ENCODE results near the gene DNASE1L3.
"Not testable (repeated sequence)": the region's sequence is repeated elsewhere in the genome, so short reads cannot be mapped to it uniquely, and the experiment has no call there.

The DNASE1L3 gene

DNA sequence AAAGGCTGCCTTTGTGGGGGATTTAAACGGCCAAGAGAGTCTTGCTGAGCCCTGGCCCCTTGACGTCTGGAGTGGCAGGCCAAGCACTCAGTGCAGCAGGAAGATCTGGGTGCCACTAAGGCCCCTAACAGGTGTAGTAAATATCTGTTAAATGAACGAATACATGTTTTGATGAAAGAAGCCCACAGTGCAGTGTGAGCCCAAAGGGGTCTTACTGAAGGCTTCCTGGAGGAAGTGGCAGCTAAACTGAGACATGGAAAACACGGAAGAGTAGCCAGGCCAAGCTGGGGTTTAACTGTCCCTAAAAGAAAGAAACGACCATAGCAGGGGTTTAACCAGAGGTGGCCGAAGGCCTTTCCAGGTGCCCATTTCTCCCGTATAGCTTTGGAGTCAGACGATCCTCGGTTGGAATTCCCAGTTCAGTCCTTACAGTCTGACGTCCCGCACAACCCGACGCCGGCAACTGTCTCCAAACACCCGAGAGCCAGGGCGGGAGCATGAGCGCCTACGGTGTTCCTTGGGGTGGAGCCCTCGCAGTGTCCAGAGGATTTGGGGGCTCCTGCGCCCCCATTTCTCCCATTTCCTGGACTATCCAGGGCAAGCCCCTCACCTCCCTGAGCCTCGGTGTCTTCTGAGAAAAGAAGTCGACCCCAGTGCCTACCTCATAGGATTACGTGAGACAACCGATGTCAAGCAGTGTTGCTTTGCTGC lies 25.9 kb upstream of the DNASE1L3 start:
- DNase-seq (ENCODE audit: low read depth): no peak

DNA sequence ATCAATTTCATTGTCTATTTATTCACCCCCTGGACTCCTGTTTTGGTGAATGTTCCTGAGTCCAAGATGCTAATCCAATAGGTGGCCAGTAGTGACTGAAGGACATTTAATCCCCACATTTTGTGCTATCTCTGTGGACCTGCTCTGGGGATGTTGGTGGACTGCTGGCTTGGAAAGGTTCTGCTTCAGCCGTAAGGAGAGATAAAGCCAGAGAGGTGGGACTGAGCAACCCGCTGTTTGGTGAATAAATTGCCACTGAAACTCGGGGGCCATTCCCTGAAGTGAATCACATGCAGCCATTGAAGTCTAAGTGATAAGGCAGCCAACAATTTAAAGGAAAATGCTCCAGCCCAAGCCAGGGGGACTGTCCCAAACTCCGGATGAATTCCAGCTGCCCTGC lies 25.2 kb upstream of the DNASE1L3 start:
- DNase-seq (ENCODE audit: low read depth): no peak

DNA sequence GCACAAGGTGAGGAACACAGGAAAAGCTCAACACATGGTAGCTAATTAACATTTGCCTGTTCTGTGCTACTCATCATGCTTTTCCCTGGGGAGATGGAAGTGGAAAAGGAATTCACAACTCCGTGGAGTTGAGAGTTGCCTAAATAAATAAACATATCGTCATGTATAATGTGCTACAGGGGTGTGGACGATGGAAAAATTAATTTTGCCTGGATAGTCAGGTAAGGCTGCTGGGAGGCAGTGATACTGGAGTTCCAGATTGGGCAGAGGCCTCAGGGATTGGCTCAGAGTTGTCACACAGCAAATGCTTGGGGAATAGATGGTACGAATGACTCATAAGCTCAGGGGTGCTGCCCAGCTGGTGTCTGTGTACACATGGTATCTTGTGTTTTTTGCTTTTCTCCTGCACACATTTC lies 23.8 kb upstream of the DNASE1L3 start:
- no peak for DNase-seq (ENCODE audit: low read depth)

DNA sequence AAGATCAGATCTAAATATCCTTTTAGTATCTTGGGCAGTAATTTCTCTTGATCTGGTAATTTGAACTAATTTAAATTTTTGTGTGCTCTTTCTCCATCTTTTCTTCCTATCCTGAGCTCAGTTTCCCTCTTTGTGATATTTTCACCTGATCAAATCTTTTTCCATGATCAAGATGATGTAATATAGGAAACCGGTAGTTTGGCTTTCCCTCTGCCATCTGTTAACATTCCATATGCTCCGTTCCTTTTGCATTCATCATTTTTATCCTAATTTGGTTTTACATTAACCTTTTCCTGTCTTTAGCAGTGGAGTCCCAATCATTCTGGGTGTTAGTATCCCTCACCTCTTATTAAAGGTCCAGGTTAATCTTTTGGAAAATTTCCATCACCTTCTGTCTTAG lies 20.9 kb upstream of the DNASE1L3 start:
- no peak for DNase-seq (ENCODE audit: low read depth)

DNA sequence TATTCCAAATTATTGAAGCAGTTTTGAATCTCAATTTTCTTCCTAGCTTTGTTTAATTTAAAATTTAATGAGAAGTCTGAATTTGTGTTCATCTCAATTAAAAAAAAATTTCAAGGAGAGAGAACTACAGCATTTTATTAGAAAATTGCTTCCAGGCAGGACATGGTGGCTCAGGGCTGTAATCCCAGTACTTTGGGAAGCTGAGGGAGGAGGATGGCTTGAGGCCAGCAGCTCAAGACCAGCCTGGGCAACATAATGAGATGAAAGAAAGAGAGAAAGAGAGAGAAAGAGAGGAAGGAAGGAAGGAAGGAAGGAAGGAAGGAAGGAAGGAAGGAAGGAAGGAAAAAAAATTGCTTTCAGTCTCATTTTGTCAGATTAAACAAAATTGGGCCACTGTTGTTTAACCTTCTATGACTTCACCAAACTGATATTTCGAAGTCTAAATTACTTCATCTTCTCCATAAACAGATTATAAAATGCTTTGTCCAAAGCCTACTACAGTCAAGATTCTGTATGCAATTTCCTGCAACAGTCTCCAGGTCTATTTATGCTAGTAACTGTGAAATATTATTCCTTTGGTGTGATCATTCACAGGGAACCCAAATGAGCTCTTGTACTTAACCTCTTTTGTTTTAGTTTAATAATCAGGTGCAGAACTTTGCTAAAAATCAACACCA lies 20.2 kb upstream of the DNASE1L3 start:
- DNase-seq (ENCODE audit: low read depth): no peak

DNA sequence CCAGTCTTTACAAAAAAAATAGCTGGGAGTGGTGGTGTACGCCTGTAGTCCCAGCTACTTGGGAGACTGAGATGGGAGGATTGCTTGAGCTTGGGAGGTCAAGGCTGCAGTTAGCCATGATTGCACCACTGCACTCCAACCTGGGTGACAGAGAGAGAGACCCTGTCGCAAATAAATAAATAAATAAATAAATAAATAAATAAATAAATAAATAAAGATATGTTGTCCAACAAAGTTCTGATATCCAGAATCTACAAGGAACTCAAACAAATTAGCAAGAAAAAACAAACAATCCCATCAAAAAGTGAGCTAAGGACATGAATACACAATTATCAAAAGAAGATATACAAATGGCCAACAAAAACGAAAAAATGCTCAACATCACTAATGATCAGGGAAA lies 17.2 kb upstream of the DNASE1L3 start:
- not testable (repeated sequence) for DNase-seq (ENCODE audit: low read depth)

DNA sequence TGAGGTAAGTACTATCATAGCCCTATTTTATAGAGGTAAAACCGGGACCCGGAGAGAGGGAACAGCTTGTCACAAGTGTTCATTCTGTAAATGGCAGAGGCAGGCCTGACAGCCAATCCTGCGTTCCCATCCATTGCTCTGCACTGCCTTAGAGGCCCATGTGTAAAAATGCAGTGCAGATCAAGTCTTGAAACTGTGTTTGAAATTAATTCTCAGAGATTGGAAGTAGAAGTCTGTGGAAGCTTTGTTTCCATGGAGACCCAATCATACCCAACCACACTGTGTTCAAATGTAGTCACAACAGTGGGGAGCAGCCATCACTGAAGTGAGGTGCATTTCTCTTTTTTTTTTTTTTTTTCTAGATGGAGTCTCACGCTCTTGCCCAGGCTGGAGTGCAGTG lies 13.1 kb upstream of the DNASE1L3 start:
- DNase-seq (ENCODE audit: low read depth): no peak

DNA sequence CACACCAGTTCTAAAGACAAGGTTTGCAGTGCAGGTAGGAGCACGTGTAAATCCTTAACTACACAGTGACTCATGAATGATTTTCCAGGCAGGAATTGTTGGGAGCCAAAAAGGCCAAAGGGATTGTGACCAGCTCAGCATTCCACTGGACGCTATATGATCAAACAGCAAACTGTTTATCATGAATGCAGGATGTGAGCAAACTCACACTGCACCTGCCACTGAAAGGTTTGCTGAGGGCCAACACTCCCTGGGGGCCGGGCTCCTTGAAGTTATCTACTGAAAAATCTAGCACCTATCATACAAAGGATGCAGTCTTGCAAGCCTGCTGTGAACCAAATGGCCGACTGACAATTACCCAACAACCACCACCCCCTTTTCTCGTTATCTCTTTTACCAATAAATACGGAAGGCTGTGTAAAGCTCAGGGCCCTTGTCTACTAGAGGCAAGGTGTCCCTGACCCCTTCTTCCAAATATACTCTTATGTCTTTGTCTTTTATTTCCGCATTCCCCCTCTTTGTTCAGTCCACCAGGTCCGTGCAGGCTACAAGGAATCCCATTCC lies 11.5 kb upstream of the DNASE1L3 start:
- no peak for DNase-seq (ENCODE audit: low read depth)

DNA sequence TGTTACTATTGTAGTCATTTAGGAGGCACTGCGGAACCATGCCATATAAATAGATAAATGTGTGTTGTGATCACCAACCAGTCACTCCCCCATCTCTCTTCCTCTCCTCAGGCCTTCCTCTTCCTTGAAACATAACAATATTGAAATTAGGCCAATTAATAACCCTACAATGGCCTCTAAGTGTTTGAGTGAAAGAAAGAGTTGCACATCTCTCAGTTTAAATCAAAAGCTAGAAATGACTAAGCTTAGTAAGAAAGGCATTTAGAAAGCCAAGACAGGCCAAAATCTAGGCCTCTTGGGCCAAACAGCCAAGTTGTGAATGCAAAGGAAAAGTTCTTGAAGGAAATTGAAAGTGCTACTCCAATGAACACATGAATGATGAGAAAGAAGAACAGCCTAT lies 8.1 kb upstream of the DNASE1L3 start:
- no peak for DNase-seq (ENCODE audit: low read depth)

DNA sequence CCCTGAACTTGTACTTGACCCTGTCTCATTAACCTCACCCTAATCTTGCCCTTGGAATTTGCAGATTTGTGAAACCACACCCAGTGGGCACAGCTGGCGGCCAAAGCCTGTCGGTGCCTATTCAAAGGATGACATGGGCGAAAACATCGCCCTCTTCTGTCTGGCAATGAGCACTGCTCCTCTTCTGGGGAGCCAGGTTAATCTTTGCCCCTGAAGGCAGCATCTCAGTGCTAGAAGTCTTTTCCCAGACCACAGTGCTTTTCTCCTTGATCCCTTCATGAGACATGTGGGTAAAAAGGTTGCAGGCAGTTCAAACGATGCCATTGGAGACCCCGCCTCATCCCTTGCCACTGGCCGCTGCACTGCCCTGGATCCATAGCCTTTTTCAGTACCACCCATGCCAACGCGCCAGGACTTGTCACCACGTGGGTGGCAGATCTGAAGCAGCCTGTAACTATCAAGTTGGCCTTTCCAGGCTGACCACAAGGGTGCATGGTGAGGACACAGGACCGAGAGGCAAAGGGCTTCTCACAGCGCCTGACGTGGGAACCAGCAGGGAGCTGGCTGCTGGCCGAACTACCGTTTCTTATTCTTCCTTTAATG lies 6.5 kb upstream of the DNASE1L3 start:
- peak; percentile 33 for DNase-seq (ENCODE audit: low read depth)

DNA sequence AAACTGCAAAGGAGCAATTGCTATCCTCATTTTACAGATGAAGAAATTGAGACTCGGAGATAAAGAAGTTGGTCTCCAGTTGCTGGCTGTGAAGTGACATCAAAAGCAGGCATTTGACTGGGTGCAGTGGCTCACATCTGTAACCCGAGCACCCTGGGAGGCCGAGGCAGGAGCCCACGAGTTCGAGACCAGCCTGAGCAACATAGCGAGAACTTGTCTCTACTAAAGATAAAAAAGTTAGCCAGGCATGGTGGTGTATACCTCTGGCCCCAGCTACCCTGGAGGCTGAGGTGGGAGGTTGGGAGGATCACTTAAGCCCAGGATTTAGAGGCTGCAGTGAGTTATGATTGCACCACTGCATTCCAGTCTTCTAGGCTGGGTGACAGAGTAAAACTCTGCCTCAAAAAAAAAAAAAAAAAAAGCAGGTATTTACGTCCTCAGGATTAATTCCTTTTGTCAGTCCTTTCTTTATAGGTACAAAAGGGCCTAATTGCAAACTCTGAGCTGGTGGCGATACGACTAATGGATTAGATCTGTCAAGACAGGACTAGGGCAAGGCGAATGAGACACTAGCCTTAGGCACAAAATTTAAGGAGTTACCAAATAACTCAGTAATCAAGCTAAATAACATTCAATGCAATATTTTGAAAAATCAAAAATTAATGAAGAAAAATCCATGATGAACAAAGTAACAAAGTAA lies 5.9 kb upstream of the DNASE1L3 start:
- DNase-seq (ENCODE audit: low read depth): no peak

DNA sequence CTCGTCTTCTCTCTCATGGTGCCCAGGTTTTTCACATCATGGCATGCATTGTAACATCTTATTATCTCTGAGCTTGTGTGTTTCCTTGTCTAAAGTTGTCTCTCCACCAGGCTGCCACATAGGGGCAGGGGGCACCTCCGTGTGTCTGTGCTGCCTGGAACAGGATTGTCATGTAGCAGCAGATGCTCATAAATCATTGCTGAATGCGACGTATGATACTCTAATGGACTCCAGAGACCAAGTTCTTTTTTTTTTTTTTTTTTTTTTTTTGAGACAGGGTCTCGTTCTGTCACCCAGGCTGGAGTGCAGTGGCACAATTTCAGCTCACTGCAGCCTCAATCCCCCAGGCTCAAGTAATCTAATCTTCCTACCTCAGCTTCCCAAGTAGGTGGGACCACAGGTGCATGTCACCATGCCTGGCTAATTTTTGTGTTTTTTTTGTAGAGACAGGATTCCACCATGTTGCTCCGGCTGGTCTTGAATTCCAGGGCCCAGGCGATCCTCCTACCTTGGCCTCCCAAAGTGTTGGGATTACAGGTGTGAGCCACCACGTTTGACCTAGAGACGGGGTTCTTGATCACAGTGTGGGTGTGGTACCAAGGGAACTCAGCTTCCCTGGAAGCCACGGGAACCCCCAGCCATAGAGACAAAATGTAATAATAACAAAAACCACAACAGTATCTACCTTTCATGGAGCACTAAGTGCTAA lies 4.7 kb upstream of the DNASE1L3 start:
- DNase-seq (ENCODE audit: low read depth): no peak

DNA sequence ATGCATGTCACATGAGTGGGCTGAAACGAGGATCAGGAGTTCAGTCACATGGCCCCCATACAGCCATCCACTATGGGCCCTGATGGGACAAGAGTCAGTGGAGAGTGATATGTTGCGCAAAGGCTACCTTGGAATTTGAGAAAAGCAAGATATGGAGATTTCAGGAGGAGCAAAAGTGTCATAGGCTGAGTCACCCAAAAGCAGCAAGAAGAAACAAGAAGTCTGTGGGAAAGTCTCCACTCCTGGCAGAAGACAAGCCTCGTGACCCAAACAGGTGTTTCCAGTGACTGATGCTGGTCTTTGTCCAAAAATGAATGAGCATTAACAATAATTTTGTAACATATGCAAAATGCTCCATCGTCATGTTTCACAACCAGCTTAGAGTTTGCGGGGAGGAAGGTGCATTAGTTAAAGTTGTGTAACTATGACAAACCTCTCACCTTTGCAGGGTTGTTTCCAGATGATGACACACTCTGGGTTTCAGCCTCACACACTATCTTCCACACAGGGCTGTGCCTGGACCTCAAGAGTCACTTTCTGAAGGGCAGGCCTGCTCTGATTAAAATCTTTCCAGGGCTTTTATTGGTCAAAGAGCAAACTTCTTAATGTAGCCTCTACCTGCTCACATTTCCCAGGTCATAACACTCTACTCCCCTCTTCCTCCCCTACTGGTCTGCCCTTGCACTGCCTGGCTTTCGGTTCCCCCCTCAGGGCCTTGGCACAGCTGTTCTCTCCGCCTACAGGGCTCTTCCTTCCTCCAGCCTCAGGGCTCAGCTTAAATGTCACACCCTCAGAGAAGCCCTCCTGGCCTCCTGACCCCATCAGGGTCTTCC lies 3.9 kb upstream of the DNASE1L3 start:
- DNase-seq (ENCODE audit: low read depth): no peak

DNA sequence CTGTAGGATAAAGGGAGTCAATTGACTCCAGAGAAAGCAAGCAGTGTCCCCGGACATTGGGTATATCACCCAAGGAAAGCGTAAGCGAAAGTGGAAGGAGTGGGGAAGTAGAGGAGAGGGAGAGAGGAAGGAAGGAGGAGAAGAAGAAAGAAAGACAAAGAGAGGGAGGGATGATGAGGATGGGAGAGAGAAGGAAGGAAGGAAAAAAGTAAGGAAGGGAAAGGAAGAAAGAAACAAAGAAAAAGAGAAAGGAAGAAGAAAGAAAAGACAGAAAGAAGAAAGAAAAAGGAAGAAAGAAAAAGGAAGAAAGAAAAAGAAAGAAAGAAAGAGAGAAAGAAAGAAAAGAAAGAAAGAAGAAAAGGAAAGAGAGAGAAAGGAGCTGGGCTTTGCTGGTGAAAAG lies 839 bp downstream of the DNASE1L3 start:
- DNase-seq (ENCODE audit: low read depth): no peak

DNA sequence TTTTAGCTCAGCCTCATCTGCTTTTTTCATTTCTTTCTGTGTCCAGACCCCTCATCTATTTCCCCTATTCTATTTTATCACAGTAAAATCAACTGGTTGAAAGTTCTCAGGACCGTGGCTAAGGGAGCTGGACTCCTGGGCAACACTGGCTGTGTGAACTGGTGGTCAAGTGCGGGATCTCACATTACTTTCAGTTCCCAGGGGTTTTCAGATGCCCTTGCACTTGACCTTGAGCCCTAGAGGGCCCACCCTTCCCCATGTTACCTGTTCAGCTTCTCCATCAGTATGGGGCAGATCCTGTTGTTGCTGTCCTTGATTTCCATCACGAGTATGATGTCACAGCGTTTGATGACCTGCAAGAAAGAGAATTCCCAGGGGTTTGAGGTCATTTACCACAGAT lies 2.8 kb downstream of the DNASE1L3 start:
- no peak for DNase-seq (ENCODE audit: low read depth)

DNA sequence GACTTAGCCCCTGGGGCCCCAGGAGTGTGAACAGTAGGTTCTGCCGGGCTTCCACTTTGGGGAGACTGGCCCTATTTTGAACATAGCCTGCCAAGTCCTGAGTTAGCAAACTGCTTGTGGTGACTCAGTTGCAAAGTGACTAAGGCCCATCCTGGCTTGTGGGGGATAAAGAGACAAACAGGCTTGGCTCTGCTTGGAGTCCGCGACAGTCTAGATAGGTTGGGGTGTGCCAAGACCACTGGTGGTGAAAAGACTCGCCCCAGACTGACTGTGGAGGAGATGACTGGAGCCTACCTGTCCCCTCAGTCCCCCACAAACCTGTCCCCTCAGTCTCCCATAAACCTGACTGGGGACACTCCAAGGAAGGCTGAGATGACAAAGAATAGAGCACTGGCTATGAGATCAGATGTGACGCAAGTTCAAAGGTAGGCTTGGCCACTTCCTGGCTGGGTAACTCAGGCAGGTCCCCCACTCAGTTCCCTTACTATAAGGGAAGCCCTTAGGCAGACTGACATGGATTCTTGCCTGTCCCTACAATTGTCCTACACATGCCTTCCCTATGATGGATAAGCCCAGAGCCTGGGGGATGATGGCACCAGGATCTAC lies 4.3 kb downstream of the DNASE1L3 start:
- DNase-seq (ENCODE audit: low read depth): no peak

DNA sequence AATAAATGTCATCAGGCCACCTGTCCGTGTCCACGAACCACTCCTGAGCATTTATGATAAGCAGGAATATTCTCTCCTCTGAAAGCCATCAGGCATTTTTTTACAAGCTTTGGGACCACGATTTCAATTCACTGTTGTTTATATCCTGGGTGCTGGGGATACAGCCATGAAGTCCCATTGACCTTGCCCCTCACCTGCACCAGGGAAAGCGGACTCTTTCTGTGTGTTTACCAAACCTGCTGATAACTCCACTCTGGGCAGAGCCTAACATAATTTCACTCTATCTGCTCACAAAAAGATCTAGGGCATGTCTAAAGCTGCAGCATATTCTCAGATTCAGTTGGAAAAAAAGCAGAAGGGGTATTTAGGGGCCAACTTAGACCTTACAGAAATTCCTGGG lies 4.8 kb downstream of the DNASE1L3 start:
- no peak for DNase-seq (ENCODE audit: low read depth)

DNA sequence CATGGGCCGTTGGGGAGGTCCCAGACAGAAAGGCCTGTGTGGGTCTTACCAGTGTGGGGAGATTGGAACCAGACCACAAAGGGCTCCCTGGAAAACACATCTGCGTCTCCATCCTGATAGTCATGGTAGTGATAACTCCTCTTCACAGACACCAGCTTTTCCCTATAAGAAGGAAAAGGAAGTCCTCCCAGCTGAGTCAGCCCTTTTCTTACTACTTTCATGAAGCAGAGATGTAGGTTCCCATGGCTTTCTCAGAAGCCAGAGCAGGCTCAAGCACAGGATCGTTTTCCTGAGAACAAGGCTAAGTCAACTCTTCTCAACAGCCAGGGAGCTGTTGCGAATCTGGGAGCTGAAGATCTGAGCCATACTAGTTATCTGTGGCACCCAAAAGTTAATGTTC lies 6.1 kb downstream of the DNASE1L3 start:
- no peak for DNase-seq (ENCODE audit: low read depth)

DNA sequence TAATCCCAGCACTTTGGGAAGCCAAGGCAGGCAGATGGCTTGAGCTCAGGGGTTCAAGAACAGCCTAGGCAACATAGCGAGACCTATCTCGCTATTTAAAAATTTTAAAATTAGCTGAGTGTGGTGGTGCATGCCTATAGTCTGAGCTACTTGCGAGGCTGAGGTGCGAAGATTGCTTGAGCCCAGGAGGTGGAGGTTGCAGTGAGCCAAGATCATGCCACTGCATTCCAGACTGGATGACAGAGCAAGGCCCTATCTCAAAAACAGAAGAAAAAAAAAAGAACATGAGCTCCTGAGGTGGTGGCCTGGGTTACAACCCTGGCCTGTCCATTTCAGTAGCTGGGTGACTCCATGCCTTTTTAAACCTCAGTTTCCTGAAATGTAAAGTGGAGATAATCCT lies 7.2 kb downstream of the DNASE1L3 start:
- no peak for DNase-seq (ENCODE audit: low read depth)

DNA sequence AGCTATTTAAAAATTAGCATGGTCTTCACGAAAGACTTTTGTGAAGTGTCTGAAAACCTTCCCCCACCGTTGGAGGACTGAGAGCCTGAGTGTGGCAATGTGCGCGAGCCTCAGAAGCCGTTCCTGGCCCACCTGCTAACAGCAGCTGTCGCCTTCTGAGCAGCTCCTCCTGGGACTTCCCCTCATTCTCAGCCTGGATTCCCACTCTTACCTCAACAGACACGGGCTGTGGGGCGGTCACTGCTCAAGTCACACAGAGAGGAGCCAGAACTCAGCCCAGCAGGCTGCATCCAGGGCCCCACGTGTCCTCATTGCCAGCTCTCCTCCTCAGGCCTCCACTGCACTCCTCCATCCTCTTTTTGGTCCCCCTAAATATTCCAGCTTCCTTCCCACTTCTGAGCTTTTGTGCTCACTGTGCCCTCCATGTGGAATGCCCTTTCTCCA lies 7.8 kb downstream of the DNASE1L3 start:
- DNase-seq (ENCODE audit: low read depth): no peak

DNA sequence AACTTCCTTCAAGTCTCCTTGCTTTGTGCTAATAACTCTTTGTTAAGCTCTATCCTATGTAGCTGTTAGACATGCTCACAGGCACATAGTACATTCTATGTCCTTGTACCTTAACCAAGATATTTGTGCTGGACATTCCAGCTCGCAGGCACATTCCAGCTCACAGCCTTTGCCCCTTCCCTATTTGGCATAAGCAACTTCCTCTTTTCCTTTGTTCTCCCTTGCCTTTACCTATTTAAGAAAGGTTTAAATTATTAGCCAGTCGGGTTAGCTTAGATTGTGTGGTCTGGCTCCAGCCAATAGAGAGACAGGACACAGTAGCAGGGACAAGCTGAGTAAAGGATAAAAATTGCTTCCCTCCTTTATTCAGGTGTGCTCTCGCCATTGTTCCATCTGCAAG lies 9.3 kb downstream of the DNASE1L3 start:
- DNase-seq (ENCODE audit: low read depth): not testable (repeated sequence)
